Measurements from ENCODE around the gene TTC34.
"Not testable (repeated sequence)": the region's sequence is repeated elsewhere in the genome, so short reads cannot be mapped to it uniquely, and the experiment has no call there.

TTC34 gene

GRCh38 chr1:2783435-2784397, 17.8 kb downstream of the TTC34 start:
- no peak overlapping the region for H3K4me3 ChIP-seq (ENCODE audit: control insufficient read depth, low read depth, low read length)
- no peak for TF ChIP-seq CTCF (IDR thresholded peaks at IDR 0.05; ENCODE audit: control insufficient read depth, insufficient read depth, low read depth, low read length, missing control alignments)
- no peak for DNase-seq (ENCODE audit: low read depth)

- DNase-seq (ENCODE audit: low read depth) = no peak
- TF ChIP-seq CTCF (IDR thresholded peaks at IDR 0.05; ENCODE audit: control insufficient read depth, insufficient read depth, low read depth, low read length, missing control alignments) = no peak
- H3K4me3 ChIP-seq (ENCODE audit: control insufficient read depth, low read depth, low read length) = no peak overlapping the region
Measured at GRCh38 chr1:2783069-2783434, 18.4 kb downstream of the TTC34 start.

GRCh38 chr1:2781627-2782026, 19.9 kb downstream of the TTC34 start:
- TF ChIP-seq CTCF (IDR thresholded peaks at IDR 0.05; ENCODE audit: control insufficient read depth, insufficient read depth, low read depth, low read length, missing control alignments) = no peak
- H3K4me3 ChIP-seq (ENCODE audit: control insufficient read depth, low read depth, low read length) = no peak overlapping the region
- DNase-seq (ENCODE audit: low read depth) = no peak

- no peak for TF ChIP-seq CTCF (IDR thresholded peaks at IDR 0.05; ENCODE audit: control insufficient read depth, insufficient read depth, low read depth, low read length, missing control alignments)
- H3K4me3 ChIP-seq (ENCODE audit: control insufficient read depth, low read depth, low read length) = no peak overlapping the region
- DNase-seq (ENCODE audit: low read depth) = no peak
Measured at GRCh38 chr1:2778220-2778592, 23.3 kb downstream of the TTC34 start.

GRCh38 chr1:2777424-2778219, 23.9 kb downstream of the TTC34 start:
- no peak for DNase-seq (ENCODE audit: low read depth)
- no peak for TF ChIP-seq CTCF (IDR thresholded peaks at IDR 0.05; ENCODE audit: control insufficient read depth, insufficient read depth, low read depth, low read length, missing control alignments)
- H3K4me3 ChIP-seq (ENCODE audit: control insufficient read depth, low read depth, low read length) = no peak overlapping the region

GRCh38 chr1:2775333-2775732, 26.2 kb downstream of the TTC34 start:
- H3K4me3 ChIP-seq (ENCODE audit: control insufficient read depth, low read depth, low read length); DNase-seq (ENCODE audit: low read depth): not testable (repeated sequence)

GRCh38 chr1:2768052-2768451, 33.4 kb downstream of the TTC34 start:
- H3K4me3 ChIP-seq (ENCODE audit: control insufficient read depth, low read depth, low read length); DNase-seq (ENCODE audit: low read depth): not testable (repeated sequence)

GRCh38 chr1:2759433-2759832, 42.1 kb downstream of the TTC34 start:
- not testable (repeated sequence) for H3K4me3 ChIP-seq (ENCODE audit: control insufficient read depth, low read depth, low read length); DNase-seq (ENCODE audit: low read depth)

- not testable (repeated sequence) for DNase-seq (ENCODE audit: low read depth)
Measured at GRCh38 chr1:2757519-2757918, 44.0 kb downstream of the TTC34 start.

GRCh38 chr1:2755426-2755825, 46.1 kb downstream of the TTC34 start:
- H3K4me3 ChIP-seq (ENCODE audit: control insufficient read depth, low read depth, low read length); DNase-seq (ENCODE audit: low read depth): not testable (repeated sequence)

More at GRCh38 chr1:2757519-2757918, 44.0 kb downstream of the TTC34 start:
- not testable (repeated sequence) for H3K4me3 ChIP-seq (ENCODE audit: control insufficient read depth, low read depth, low read length)

- H3K4me3 ChIP-seq (ENCODE audit: control insufficient read depth, low read depth, low read length); DNase-seq (ENCODE audit: low read depth): not testable (repeated sequence)
Measured at GRCh38 chr1:2754597-2754996, 46.9 kb downstream of the TTC34 start.

- H3K4me3 ChIP-seq (ENCODE audit: control insufficient read depth, low read depth, low read length); DNase-seq (ENCODE audit: low read depth): not testable (repeated sequence)
Measured at GRCh38 chr1:2752503-2752902, 49.0 kb downstream of the TTC34 start.
